Esophagus squamous epithelium (tissue), 5 donors: ENCODE results near the gene PFN2. TPM values are rescaled to one million over a fixed set of nuclear protein-coding genes. Genes with fewer than 3 reads are reported as not detected.
"Not testable (repeated sequence)": the region's sequence is repeated elsewhere in the genome, so short reads cannot be mapped to it uniquely, and the experiment has no call there.

Source experiments
- DNase-seq: peaks from one replicate; lab custom pipeline; 2025; lab: John Stamatoyannopoulos, UW
- H3K27ac ChIP-seq, 4 donors: fragments of 200-600 bp; sonication (generic); one replicate each; pipeline ENCODE4 v1.5.1; 2016 to 2019; ENCODE audit warnings: mild to moderate bottlenecking in 1 of 4
- H3K27me3 ChIP-seq, 4 donors: fragments of 200-600 bp; sonication (generic); 1 replicate in 3 of 4; 2 replicates in 1 of 4; pipeline versions ENCODE4 v1.5.1 to v1.6.0; 2017 to 2021; ENCODE audit warnings: antibody characterized with exemption in 1 of 4
- H3K36me3 ChIP-seq, 3 donors: fragments of 200-600 bp; sonication (generic); one replicate each; pipeline ENCODE4 v1.5.1; 2016 to 2019
- H3K4me1 ChIP-seq, 3 donors: fragments of 200-600 bp; sonication (generic); one replicate each; pipeline ENCODE4 v1.5.1; 2017 to 2019
- H3K4me3 ChIP-seq, 4 donors: fragments of 200-600 bp; sonication (generic); 1 replicate in 3 of 4; 2 replicates in 1 of 4; pipeline ENCODE4 v1.5.1; 2016 to 2019; ENCODE audit warnings: mild to moderate bottlenecking in 2 of 4, moderate library complexity in 1 of 4
- H3K9me3 ChIP-seq, 3 donors: fragments of 200-600 bp; sonication (generic); one replicate each; pipeline ENCODE4 v1.5.1; 2016 to 2019
- POLR2A ChIP-seq, 4 donors: fragments of 450-650 bp; IDR thresholded peaks; one replicate each; pipeline ENCODE4 v1.6.1; 2017; ENCODE audit warnings: antibody characterized with exemption in 4 of 4, mild to moderate bottlenecking in 4 of 4, moderate library complexity in 3 of 4
- WGBS, 2 donors: methylation state at CpG; one replicate each; pipeline ENCODE4 v1.1.5; 2018; 5-methylcytosine and 5-hydroxymethylcytosine counted together
- intact Hi-C: fragments of 100-400 bp; cut with DNase I; formaldehyde crosslinking; loops from one replicate; pipeline ENCODE4 v1.15.0; 2022
- total RNA-seq, 4 donors: library from RNA; depleted of rRNA; stranded (reverse); fragments of >200 nt; gene quantifications; one replicate each; pipeline ENCODE4 v1.1.0, GENCODE V29; 2016
- TF ChIP-seq, protein P1 (sequence below), 6 experiments: fragments of 450-650 bp in 4 of 6; fragments of 200-600 bp in 2 of 6; sonication (generic) in 2 of 6; IDR thresholded peaks; one replicate each; pipeline ENCODE4 v1.5.1; 2016 to 2019; ENCODE audit warnings: antibody characterized with exemption in 6 of 6, mild to moderate bottlenecking in 4 of 6, moderate library complexity in 4 of 6
- donor health status: DM: yes; HTN: yes; CAD: no.

PFN2 gene
- total RNA-seq, 4 donors from 2014 or later, result 7.8 to 39.3 (median 26.6) TPM

DNA sequence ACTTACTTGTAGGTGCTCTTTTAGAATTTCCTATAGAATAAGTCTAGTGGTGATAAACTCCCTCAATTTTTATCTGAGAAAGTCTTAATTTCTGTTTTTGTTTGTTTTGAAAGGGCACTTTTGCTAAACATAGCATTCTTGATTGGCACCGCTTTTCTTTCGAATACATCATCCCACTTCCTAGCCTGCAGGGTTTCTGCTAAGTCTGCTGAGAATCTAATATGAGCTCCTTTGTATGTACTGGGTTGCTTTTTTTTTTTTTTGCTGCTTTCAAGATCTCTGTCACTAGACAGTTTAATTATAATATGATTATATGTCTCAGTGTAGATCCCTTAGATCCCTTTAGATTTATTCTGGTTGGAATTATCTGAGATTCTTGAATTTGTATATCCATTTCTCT is 21.5 kb downstream of the PFN2 start:
- peaks cover 0 to 3% (median 0%) of the 10 kb centered on the region in 3 donors for H3K9me3 ChIP-seq
- 87 to 95% methylated on average over 2 of the region's 2 CpGs for WGBS, 2 donors
- no peaks in the 10 kb centered on the region for H3K4me1 ChIP-seq
- TF ChIP-seq, protein P1, sequence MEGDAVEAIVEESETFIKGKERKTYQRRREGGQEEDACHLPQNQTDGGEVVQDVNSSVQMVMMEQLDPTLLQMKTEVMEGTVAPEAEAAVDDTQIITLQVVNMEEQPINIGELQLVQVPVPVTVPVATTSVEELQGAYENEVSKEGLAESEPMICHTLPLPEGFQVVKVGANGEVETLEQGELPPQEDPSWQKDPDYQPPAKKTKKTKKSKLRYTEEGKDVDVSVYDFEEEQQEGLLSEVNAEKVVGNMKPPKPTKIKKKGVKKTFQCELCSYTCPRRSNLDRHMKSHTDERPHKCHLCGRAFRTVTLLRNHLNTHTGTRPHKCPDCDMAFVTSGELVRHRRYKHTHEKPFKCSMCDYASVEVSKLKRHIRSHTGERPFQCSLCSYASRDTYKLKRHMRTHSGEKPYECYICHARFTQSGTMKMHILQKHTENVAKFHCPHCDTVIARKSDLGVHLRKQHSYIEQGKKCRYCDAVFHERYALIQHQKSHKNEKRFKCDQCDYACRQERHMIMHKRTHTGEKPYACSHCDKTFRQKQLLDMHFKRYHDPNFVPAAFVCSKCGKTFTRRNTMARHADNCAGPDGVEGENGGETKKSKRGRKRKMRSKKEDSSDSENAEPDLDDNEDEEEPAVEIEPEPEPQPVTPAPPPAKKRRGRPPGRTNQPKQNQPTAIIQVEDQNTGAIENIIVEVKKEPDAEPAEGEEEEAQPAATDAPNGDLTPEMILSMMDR (IDR thresholded peaks at IDR 0.05), result no peak
- TF ChIP-seq POLR2A (IDR thresholded peaks at IDR 0.05), result no peak
- H3K4me3 ChIP-seq, result no peak overlapping the region
- H3K27me3 ChIP-seq, result no peaks in the 10 kb centered on the region
- no peak overlapping the region for H3K27ac ChIP-seq
- intact Hi-C loops, result no loop called here
- H3K36me3 ChIP-seq, result peaks cover 0 to 36% (median 0%) of the 10 kb centered on the region in 3 donors
- no peak for DNase-seq

DNA sequence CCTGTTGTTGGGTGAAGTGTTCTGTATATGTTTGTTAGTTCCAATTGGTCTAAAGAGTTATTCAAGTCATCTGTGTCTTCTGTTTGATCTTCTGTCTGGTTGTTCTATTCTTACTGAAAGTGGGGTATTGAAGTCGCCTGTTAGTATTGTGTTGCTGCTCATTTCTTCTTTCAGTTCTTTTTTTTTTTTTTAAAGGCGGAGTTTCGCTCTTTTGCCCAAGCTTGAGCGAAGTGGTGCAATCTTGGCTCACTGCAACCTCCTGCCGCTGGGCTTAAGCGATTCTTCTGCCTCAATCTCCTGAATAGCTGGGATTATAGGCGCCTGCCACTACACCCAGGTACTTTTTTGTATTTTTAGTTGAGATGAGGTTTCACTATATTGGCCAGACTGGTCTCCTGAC is 23.5 kb downstream of the PFN2 start:
- no peak overlapping the region for H3K27ac ChIP-seq
- no peaks in the 10 kb centered on the region for H3K4me1 ChIP-seq
- TF ChIP-seq POLR2A (IDR thresholded peaks at IDR 0.05), result no peak
- TF ChIP-seq, protein P1 (IDR thresholded peaks at IDR 0.05), result no peak
- no peaks in the 10 kb centered on the region for H3K27me3 ChIP-seq
- no peak for DNase-seq
- peaks cover 0 to 3% (median 0%) of the 10 kb centered on the region in 3 donors for H3K9me3 ChIP-seq
- H3K36me3 ChIP-seq, result peaks cover 0 to 48% (median 0%) of the 10 kb centered on the region in 3 donors
- no peak overlapping the region for H3K4me3 ChIP-seq
- WGBS, 2 donors, result 96 to 97% methylated on average over 6 to 7 of the region's 7 CpGs
- intact Hi-C loops, result no loop called here

DNA sequence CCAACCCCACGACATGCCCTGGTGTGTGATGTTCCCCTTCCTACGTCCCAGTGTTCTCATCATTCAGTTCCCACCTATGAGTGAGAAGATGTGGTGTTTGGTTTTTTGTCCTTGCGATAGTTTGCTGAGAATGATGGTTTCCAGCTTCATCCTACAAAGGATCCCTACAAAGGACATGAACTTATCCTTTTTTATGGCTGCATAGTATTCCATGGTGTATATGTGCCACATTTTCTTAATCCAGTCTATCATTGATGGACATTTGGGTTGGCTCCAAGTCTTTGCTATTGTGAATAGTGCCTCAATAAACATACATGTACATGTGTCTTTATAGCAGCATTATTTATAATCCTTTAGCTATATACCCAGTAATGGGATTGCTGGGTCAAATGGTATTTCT is 26.7 kb downstream of the PFN2 start:
- H3K27ac ChIP-seq, intact Hi-C loops, H3K9me3 ChIP-seq, H3K4me1 ChIP-seq, H3K4me3 ChIP-seq, DNase-seq, H3K27me3 ChIP-seq: not testable (repeated sequence)
- peaks cover 0 to 45% (median 0%) of the 10 kb centered on the region in 3 donors for H3K36me3 ChIP-seq
- 92 to 95% methylated on average over 3 of the region's 3 CpGs for WGBS, 2 donors

DNA sequence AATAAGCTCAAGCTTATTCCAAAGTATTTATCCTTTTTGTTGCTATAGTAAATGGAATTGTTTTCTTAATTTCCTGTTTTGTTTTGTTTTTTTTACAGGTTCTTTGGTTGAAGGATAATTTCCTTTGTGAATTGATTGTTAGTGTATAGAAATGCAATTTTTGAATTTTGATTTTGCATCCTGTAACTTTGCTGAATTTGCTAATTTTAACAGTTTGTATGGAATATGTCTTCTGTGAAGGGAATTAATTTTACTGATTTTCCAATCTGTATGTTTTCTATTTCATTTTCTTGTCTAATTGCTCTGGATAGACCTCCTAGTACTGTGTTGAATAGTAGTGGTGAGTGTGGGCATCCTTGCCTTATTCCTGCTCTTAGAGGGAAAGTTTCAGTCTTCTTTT is 28.3 kb downstream of the PFN2 start:
- intact Hi-C loops, result no loop called here
- no peaks in the 10 kb centered on the region for H3K27me3 ChIP-seq
- no peak overlapping the region for H3K4me3 ChIP-seq
- TF ChIP-seq, protein P1 (IDR thresholded peaks at IDR 0.05), result no peak
- TF ChIP-seq POLR2A (IDR thresholded peaks at IDR 0.05), result no peak
- H3K36me3 ChIP-seq, result peaks cover 0 to 42% (median 0%) of the 10 kb centered on the region in 3 donors
- peaks cover 0 to 3% (median 0%) of the 10 kb centered on the region in 3 donors for H3K9me3 ChIP-seq
- H3K4me1 ChIP-seq, result no peaks in the 10 kb centered on the region
- no peak for DNase-seq
- no peak overlapping the region for H3K27ac ChIP-seq

DNA sequence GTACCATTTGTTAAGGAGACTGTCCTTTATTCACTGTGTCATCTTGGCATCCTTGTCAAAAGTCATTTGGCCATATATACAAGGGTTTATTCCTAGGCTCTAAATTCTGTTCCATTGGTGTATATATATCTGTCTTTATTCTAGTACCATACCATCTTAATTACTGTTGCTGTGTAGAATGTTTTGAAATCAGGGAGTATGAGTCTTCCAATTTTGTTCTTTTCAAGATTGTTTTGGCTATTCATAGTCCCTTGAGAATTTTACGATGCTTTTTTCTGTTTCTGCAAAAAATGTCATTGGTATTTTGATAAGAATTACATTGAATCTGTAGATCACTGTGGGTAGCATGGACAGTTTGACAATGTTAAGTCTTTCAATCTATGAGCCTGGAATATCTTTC is 28.7 kb downstream of the PFN2 start:
- Histone ChIP-seq H3K27me3 (no peaks in the 10 kb centered on the region), H3K4me1 (peaks cover 0 to 2% (median 0%) of the 10 kb centered on the region in 3 donors), H3K9me3 (peaks cover 0 to 3% (median 0%) of the 10 kb centered on the region in 3 donors), H3K4me3 (no peak overlapping the region), H3K36me3 (peaks cover 0 to 41% (median 0%) of the 10 kb centered on the region in 3 donors), H3K27ac (no peak overlapping the region)
- 85 to 92% methylated on average over 1 of the region's 1 CpG for WGBS, 2 donors
- no peak for DNase-seq
- TF ChIP-seq, protein P1 (IDR thresholded peaks at IDR 0.05), result no peak
- no peak for TF ChIP-seq POLR2A (IDR thresholded peaks at IDR 0.05)
- intact Hi-C loops, result no loop called here

DNA sequence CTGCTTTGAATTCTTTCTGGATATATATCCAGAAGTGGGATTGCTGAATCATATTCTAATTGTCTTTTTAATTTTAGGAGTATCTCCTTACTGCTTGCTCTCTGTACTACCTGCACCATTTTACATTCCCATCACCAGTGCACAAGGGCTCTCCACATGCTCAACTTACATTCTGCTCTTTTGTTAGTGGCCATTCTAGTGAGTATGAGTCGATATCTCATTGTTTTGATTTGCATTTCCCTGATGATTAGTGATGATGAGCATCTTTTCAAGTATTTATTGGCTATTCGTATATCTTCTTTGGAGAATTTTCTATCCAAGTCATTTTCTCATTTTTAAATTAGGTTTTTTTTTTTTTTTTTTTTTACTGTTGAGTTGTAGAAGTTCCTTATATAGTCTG is 29.5 kb downstream of the PFN2 start:
- no peak for TF ChIP-seq POLR2A (IDR thresholded peaks at IDR 0.05)
- TF ChIP-seq, protein P1 (IDR thresholded peaks at IDR 0.05), result no peak
- H3K27me3 ChIP-seq, result no peaks in the 10 kb centered on the region
- no peak overlapping the region for H3K4me3 ChIP-seq
- peaks cover 0 to 41% (median 0%) of the 10 kb centered on the region in 3 donors for H3K36me3 ChIP-seq
- no peak overlapping the region for H3K27ac ChIP-seq
- WGBS, 2 donors, result 79 to 90% methylated on average over 2 of the region's 2 CpGs
- H3K9me3 ChIP-seq, result peaks cover 0 to 3% (median 0%) of the 10 kb centered on the region in 3 donors
- H3K4me1 ChIP-seq, result peaks cover 0 to 6% (median 0%) of the 10 kb centered on the region in 3 donors
- DNase-seq, result no peak
- intact Hi-C loops, result no loop called here

DNA sequence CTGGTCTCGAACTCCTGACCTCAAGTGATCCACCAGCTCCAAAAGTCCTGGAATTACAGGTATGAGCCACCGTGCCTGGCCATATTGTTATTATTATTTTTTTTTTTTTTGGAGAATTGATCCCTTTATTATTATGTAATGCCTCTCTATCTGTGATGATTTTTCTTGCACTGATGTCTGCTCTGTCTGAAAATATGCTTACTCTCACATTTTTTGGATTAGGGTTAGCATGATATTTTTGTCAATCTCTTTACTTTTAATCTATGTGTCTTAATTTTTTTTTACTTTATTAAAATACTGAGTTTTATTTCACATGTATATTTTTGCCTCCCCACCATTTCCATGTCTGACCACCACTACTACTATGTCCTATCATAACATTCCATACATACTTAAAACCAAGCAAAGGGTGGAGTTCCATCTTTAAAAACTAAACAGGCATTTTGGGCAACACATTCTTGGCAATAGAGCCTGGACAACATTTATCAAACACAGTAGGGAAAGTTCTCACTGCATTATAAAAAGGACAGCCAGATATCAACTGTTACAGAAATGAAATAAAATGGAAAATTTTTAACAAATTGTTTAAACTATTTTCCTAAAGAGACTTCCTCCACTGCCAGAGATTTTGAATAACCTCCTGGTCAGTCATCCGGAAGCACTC is 32.2 kb downstream of the PFN2 start:
- H3K27ac ChIP-seq, intact Hi-C loops, DNase-seq, H3K27me3 ChIP-seq, H3K9me3 ChIP-seq, H3K4me3 ChIP-seq: not testable (repeated sequence)
- Histone ChIP-seq H3K36me3 (peaks cover 0 to 24% (median 0%) of the 10 kb centered on the region in 3 donors), H3K4me1 (peaks cover 0 to 16% (median 4%) of the 10 kb centered on the region in 3 donors)
- 90 to 92% methylated on average over 3 of the region's 3 CpGs for whole genome bisulfite sequencing, 2 donors
